ENCODE results near the gene ROGDI. TPM values are rescaled to one million over a fixed set of nuclear protein-coding genes. Genes with fewer than 3 reads are reported as not detected.

The ROGDI gene
- total RNA-seq, 1 experiment from 2014 or later = 32.1 TPM

DNA sequence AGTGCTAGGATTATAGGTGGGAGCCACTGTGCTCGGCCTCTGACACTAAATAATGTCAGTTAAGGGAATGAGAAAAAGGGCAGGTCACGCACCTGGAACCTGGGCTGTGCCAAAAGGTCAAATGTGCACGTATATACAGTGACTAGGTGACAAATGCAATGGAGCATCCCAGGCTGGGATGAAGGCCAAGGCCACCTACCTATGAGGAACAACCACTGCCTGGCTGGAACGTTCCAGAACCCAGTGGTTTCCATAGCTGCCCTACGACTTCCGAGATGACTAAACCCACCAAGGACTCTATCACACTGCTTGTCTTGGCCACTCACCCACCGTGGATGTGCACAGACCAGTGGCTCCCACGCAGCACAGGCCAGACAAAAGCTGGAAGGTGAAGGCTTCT is 51.5 kb downstream of the ROGDI start:
- ChIA-PET POLR2A (no interaction called here), CTCF (interaction anchor here (1.6 kb wide), 1 partner anchor 51 kb away, joined by 3 read pairs; the partner anchor contains the start of gene ROGDI)

More for the DNA sequence above, 51.5 kb downstream of the ROGDI start:
- DNase-seq (ENCODE audit: low spot score) = no peak
- no peak for ATAC-seq
- Mint-ChIP-seq H3K36me3 (peaks cover 25% of the 10 kb centered on the region), H3K27ac (no peak overlapping the region), H3K4me1 (no peaks in the 10 kb centered on the region), H3K4me3 (no peak overlapping the region), H3K9me3 (peaks cover 6% of the 10 kb centered on the region), H3K27me3 (ENCODE audit: low read depth) (no peaks in the 10 kb centered on the region)
- no peak for TF ChIP-seq ATF2 (CRISPR knock-in tag; IDR thresholded peaks at IDR 0.05; ENCODE audit: borderline replicate concordance, low read depth)
- no peak for TF ChIP-seq TP53 (CRISPR knock-in tag; IDR thresholded peaks at IDR 0.05)
- TF ChIP-seq AR (CRISPR knock-in tag; IDR thresholded peaks at IDR 0.05) = no peak
- no peak for TF ChIP-seq PRDM15 (CRISPR knock-in tag; IDR thresholded peaks at IDR 0.05)
- no peak for TF ChIP-seq ZNF232 (CRISPR knock-in tag; IDR thresholded peaks at IDR 0.05)
- no peak for TF ChIP-seq ZNF423 (CRISPR knock-in tag; IDR thresholded peaks at IDR 0.05)
- no peak for TF ChIP-seq STAT6 (CRISPR knock-in tag; conservative IDR thresholded peaks at IDR 0.05; ENCODE audit: low read depth)
- no peak for TF ChIP-seq HMGA2 (CRISPR knock-in tag; IDR thresholded peaks at IDR 0.05)
- no peak for TF ChIP-seq NR3C1 (CRISPR knock-in tag; conservative IDR thresholded peaks at IDR 0.05; ENCODE audit: low read depth)
- no peak for TF ChIP-seq SP1 (CRISPR knock-in tag; conservative IDR thresholded peaks at IDR 0.05)
- no peak for TF ChIP-seq TCF7 (CRISPR knock-in tag; IDR thresholded peaks at IDR 0.05; ENCODE audit: low read depth)
- TF ChIP-seq, protein P1, sequence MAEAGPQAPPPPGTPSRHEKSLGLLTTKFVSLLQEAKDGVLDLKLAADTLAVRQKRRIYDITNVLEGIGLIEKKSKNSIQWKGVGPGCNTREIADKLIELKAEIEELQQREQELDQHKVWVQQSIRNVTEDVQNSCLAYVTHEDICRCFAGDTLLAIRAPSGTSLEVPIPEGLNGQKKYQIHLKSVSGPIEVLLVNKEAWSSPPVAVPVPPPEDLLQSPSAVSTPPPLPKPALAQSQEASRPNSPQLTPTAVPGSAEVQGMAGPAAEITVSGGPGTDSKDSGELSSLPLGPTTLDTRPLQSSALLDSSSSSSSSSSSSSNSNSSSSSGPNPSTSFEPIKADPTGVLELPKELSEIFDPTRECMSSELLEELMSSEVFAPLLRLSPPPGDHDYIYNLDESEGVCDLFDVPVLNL (CRISPR knock-in tag; IDR thresholded peaks at IDR 0.05; ENCODE audit: borderline replicate concordance, low read depth) = no peak
